ENCODE measurements around the gene PHAF1. TPM values are rescaled to one million over a fixed set of nuclear protein-coding genes. Genes with fewer than 3 reads are reported as not detected.

The PHAF1 gene
- total and polyA plus RNA-seq, 2 of the 8 experiments (the other 6 are each of a cell fraction or from before 2014, with no cell fraction given), result 18.6 to 26.4 TPM

GRCh38 chr16:67190448-67191399 is 81.0 kb downstream of the PHAF1 start (continued):
- TF ChIP-seq CHD7 (IDR thresholded peaks at IDR 0.05; ENCODE audit: insufficient replicate concordance, low read length), result no peak

Measured in H1 (cell line).